CD14-positive monocyte (primary cell): ENCODE results near the gene MATCAP1. TPM values are rescaled to one million over a fixed set of nuclear protein-coding genes. Genes with fewer than 3 reads are reported as not detected.

Experiments used
- DNase-seq, 3 donors: peaks; one replicate each; pipeline ENCODE4 v3.0.0-alpha.2; 2011 to 2022
- H2AFZ ChIP-seq: 2 replicates; pipeline ENCODE4 v1.6.0; 2012; ENCODE audit warnings: mild to moderate bottlenecking, low read depth, low read length, inconsistent platforms; ENCODE audit not compliant: insufficient read depth, poor library complexity, severe bottlenecking
- H3K27ac ChIP-seq, 2 donors: 1 replicate in 1 of 2; 2 replicates in 1 of 2; pipeline ENCODE4 v1.5.1; 2012 to 2013; ENCODE audit warnings: low read length in 2 of 2, control low read depth in 1 of 2, inconsistent platforms in 1 of 2, low read depth in 1 of 2, mild to moderate bottlenecking in 1 of 2
- H3K27me3 ChIP-seq, 2 donors: one replicate each; pipeline versions ENCODE4 v1.6.0 to v1.6.1; 2011 to 2013; ENCODE audit warnings: low read length in 2 of 2; ENCODE audit not compliant: control insufficient read depth in 2 of 2, insufficient read depth in 2 of 2
- H3K36me3 ChIP-seq, 2 donors: replicated peaks in 1 of 2; 1 replicate in 1 of 2; 2 replicates in 1 of 2; pipeline versions ENCODE4 v1.5.1 to v1.6.1; 2012 to 2013; ENCODE audit warnings: low read length in 2 of 2, control low read depth in 1 of 2, inconsistent platforms in 1 of 2, mild to moderate bottlenecking in 1 of 2; ENCODE audit not compliant: insufficient read depth in 2 of 2, control insufficient read depth in 1 of 2
- H3K4me1 ChIP-seq, 2 donors: 1 replicate in 1 of 2; 2 replicates in 1 of 2; pipeline versions ENCODE4 v1.5.1 to v1.6.1; 2012 to 2013; ENCODE audit warnings: low read length in 2 of 2, control low read depth in 1 of 2, inconsistent platforms in 1 of 2, mild to moderate bottlenecking in 1 of 2, moderate library complexity in 1 of 2; ENCODE audit not compliant: insufficient read depth in 2 of 2, control insufficient read depth in 1 of 2
- H3K4me2 ChIP-seq: replicated peaks from 2 replicates; pipeline ENCODE3; 2012; ENCODE audit warnings: low read length, moderate library complexity, mild to moderate bottlenecking; ENCODE audit not compliant: poor library complexity, severe bottlenecking; ENCODE audit errors: extremely low read depth
- H3K4me3 ChIP-seq, 3 experiments: fragments of 200-600 bp in 1 of 3; sonication (generic) in 1 of 3; replicated peaks in 1 of 3; 1 replicate in 2 of 3; 2 replicates in 1 of 3; pipeline ENCODE4 v1.5.1; 2011 to 2013; ENCODE audit warnings: low read length in 3 of 3, mild to moderate bottlenecking in 3 of 3, control low read depth in 2 of 3, low read depth in 2 of 3, inconsistent platforms in 1 of 3, moderate library complexity in 1 of 3
- H3K79me2 ChIP-seq: 2 replicates; pipeline ENCODE4 v1.6.0; 2012; ENCODE audit warnings: mild to moderate bottlenecking, control low read depth, inconsistent platforms, low read length, moderate library complexity; ENCODE audit not compliant: insufficient read depth
- H3K9ac ChIP-seq: 2 replicates; pipeline ENCODE4 v1.6.0; 2017; ENCODE audit warnings: low read length, mild to moderate bottlenecking; ENCODE audit not compliant: insufficient read depth, poor library complexity, severe bottlenecking
- H3K9me3 ChIP-seq, 2 donors: replicated peaks in 1 of 2; 1 replicate in 1 of 2; 2 replicates in 1 of 2; pipeline versions ENCODE4 v1.5.1 to v1.6.1; 2012 to 2013; ENCODE audit warnings: low read length in 2 of 2, control low read depth in 1 of 2; ENCODE audit not compliant: control insufficient read depth in 1 of 2, insufficient read depth in 1 of 2
- H4K20me1 ChIP-seq: 2 replicates; pipeline ENCODE4 v1.6.0; 2012; ENCODE audit warnings: mild to moderate bottlenecking, low read length, control low read depth, moderate library complexity; ENCODE audit not compliant: insufficient read depth
- H3K27ac Mint-ChIP-seq, 7 donors: one replicate each; pipeline ENCODE4 v1.8.0; 2020; ENCODE audit warnings: mild to moderate bottlenecking in 7 of 7, mixed read lengths in 7 of 7, moderate library complexity in 6 of 7, inconsistent platforms in 2 of 7
- H3K27me3 Mint-ChIP-seq, 3 donors: one replicate each; pipeline ENCODE4 v1.8.0; 2021 to 2022; ENCODE audit warnings: low read depth in 3 of 3, mild to moderate bottlenecking in 3 of 3, mixed read lengths in 3 of 3, moderate library complexity in 3 of 3, inconsistent platforms in 1 of 3
- H3K36me3 Mint-ChIP-seq, 2 donors: one replicate each; pipeline ENCODE4 v1.8.0; 2020; ENCODE audit warnings: mixed read lengths in 2 of 2, inconsistent platforms in 1 of 2, mild to moderate bottlenecking in 1 of 2
- H3K4me1 Mint-ChIP-seq: one replicate; pipeline ENCODE4 v1.8.0; 2020; ENCODE audit warnings: mild to moderate bottlenecking, mixed read lengths
- H3K4me3 Mint-ChIP-seq, 2 donors: one replicate each; pipeline ENCODE4 v1.8.0; 2020; ENCODE audit warnings: mild to moderate bottlenecking in 2 of 2, mixed read lengths in 2 of 2, moderate library complexity in 1 of 2
- H3K9me3 Mint-ChIP-seq, 7 donors: one replicate each; pipeline ENCODE4 v1.8.0; 2020 to 2022; ENCODE audit warnings: mixed read lengths in 7 of 7, mild to moderate bottlenecking in 6 of 7, moderate library complexity in 6 of 7, inconsistent platforms in 2 of 7
- WGBS: methylation state at CpG from one replicate; pipeline ENCODE4 v1.1.5; 2013; ENCODE audit warnings: missing lambda C conversion rate; ENCODE audit not compliant: insufficient coverage; 5-methylcytosine and 5-hydroxymethylcytosine counted together
- intact Hi-C, 2 donors: fragments of 100-400 bp; cut with micrococcal nuclease; formaldehyde crosslinking; loops; one replicate each; pipeline versions ENCODE4 v1.15.0 to v1.15.1; 2023
- polyA plus RNA-seq, 3 donors: library from polyadenylated mRNA; depleted of rRNA in 1 of 3; unstranded in 2 of 3; stranded (reverse) in 1 of 3; fragments of 300-500 nt in 2 of 3; fragments of >200 nt in 1 of 3; fragmentation: Illumina TruSeq in 2 of 3; gene quantifications; 1 replicate in 2 of 3; 2 replicates in 1 of 3; pipeline ENCODE4 v1.2.3, GENCODE V29; 2012 to 2021
- TF ChIP-seq, protein P1 (sequence below): fragments of 200-600 bp; IDR thresholded peaks from one replicate; pipeline ENCODE4 v1.8.0; 2022; ENCODE audit warnings: antibody characterized with exemption, mild to moderate bottlenecking

MATCAP1 gene
- polyA plus RNA-seq, 3 donors, result 0.58 to 43.3 (median 0.99) TPM

GRCh38 chr16:67190448-67191399 is 7.0 kb upstream of the MATCAP1 start:
- WGBS, result 95% methylated on average over 6 of the region's 13 CpGs
- no peak overlapping the region for H3K4me2 ChIP-seq
- H3K27me3 ChIP-seq, result no peaks in the 10 kb centered on the region
- intact Hi-C loops, result loop anchor here (5.0 kb wide), 1 partner anchor 37 kb away; the partner anchor contains the start of gene TMEM208 (in 2 of the 2)
- Mint-ChIP-seq H3K36me3 (peaks cover 18 to 25% of the 10 kb centered on the region in 2 donors), H3K9me3 (peaks cover 0 to 2% (median 0%) of the 10 kb centered on the region in 7 donors), H3K27ac (peak overlapping the region in 2 of 7 donors; percentile 9 to 86), H3K27me3 (peaks cover 3 to 12% (median 8%) of the 10 kb centered on the region in 3 donors), H3K4me3 (no peak overlapping the region), H3K4me1 (peaks cover 25% of the 10 kb centered on the region)
- H3K4me1 ChIP-seq, result peaks cover 21 to 22% of the 10 kb centered on the region in 2 donors
- no peak overlapping the region for H3K9ac ChIP-seq
- no peaks in the 10 kb centered on the region for H3K9me3 ChIP-seq
- no peak overlapping the region for H2AFZ ChIP-seq
- no peak for DNase-seq
- TF ChIP-seq, protein P1, sequence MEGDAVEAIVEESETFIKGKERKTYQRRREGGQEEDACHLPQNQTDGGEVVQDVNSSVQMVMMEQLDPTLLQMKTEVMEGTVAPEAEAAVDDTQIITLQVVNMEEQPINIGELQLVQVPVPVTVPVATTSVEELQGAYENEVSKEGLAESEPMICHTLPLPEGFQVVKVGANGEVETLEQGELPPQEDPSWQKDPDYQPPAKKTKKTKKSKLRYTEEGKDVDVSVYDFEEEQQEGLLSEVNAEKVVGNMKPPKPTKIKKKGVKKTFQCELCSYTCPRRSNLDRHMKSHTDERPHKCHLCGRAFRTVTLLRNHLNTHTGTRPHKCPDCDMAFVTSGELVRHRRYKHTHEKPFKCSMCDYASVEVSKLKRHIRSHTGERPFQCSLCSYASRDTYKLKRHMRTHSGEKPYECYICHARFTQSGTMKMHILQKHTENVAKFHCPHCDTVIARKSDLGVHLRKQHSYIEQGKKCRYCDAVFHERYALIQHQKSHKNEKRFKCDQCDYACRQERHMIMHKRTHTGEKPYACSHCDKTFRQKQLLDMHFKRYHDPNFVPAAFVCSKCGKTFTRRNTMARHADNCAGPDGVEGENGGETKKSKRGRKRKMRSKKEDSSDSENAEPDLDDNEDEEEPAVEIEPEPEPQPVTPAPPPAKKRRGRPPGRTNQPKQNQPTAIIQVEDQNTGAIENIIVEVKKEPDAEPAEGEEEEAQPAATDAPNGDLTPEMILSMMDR, result no peak
- H3K4me3 ChIP-seq, result no peak overlapping the region
- H3K27ac ChIP-seq, result no peak overlapping the region
- peaks cover 36% of the 10 kb centered on the region for H4K20me1 ChIP-seq
- peaks cover 30% of the 10 kb centered on the region for H3K79me2 ChIP-seq
- peaks cover 15 to 19% of the 10 kb centered on the region in 2 donors for H3K36me3 ChIP-seq

DNA sequence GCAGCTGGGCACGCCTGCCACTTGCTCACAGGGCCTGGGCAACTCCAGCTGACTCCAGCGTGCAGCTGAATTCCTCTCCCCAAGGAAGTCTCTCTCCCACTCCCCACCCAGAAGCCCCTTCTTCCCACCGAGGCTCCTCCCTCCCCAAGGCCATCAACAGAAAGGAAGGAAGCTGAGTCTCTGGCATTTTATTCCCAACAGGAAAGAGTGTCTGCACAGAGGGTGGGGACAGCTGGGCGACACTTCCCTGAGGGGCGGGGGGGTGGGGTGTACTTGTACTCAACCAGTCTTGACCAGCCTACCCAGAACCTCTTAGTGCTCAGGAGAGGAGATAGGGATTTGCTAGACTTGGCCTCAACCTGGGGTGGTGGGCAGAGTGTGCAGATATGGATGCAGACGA is 6.3 kb upstream of the MATCAP1 start, which contains the start of gene EXOC3L1:
Gene EXOC3L1 (minus strand): TSS at position 96 of the 400 bp plus-strand sequence. CDS start 460 bp downstream, outside the sequence.
- peaks cover 13 to 21% of the 10 kb centered on the region in 2 donors for H3K36me3 Mint-ChIP-seq
- H3K4me3 Mint-ChIP-seq, result no peak within 1 kb of the TSS
- no peak within 1 kb of the TSS for H3K4me2 ChIP-seq
- H3K27me3 Mint-ChIP-seq, result peaks cover 5 to 19% (median 11%) of the 10 kb centered on the region in 3 donors
- peaks cover 29% of the 10 kb centered on the region for H4K20me1 ChIP-seq
- H3K4me3 ChIP-seq, result no peak within 1 kb of the TSS
- H3K4me1 Mint-ChIP-seq, result peaks cover 32% of the 10 kb centered on the region
- 92% methylated on average over 2 of the region's 6 CpGs for WGBS
- TF ChIP-seq, protein P1, result no peak
- DNase-seq, result no peak
- H3K36me3 ChIP-seq, result peaks cover 9 to 12% of the 10 kb centered on the region in 2 donors
- H3K79me2 ChIP-seq, result peaks cover 30% of the 10 kb centered on the region
- H3K27me3 ChIP-seq, result peaks cover 0 to 1% of the 10 kb centered on the region in 2 donors
- H3K9me3 ChIP-seq, result no peaks in the 10 kb centered on the region
- H3K27ac ChIP-seq, result no peak within 1 kb of the TSS
- no peak within 1 kb of the TSS for H3K9ac ChIP-seq
- intact Hi-C loops, result loop anchor here (5.0 kb wide), 1 partner anchor 37 kb away; the partner anchor contains the start of gene TMEM208 (in 2 of the 2)
- no peak within 1 kb of the TSS for H2AFZ ChIP-seq
- H3K4me1 ChIP-seq, result peaks cover 27 to 29% of the 10 kb centered on the region in 2 donors
- peaks cover 0 to 4% (median 2%) of the 10 kb centered on the region in 7 donors for H3K9me3 Mint-ChIP-seq
- H3K27ac Mint-ChIP-seq, result peak within 1 kb of the TSS in 1 of 7 donors; percentile 86
